T-cell (primary cell): Measurements from ENCODE around the gene C1orf115. TPM values are rescaled to one million over a fixed set of nuclear protein-coding genes. Genes with fewer than 3 reads are reported as not detected.
A peak's percentile ranks its signal among the peaks of the same experiment; 100 is the strongest.

Experiments used
- ATAC-seq, 4 experiments: fragments of 200-7000 bp in 3 of 4; fragments of 150-1000 bp in 1 of 4; cut with Tn5 transposase; replicated peaks in 1 of 4; 1 replicate in 3 of 4; 2 replicates in 1 of 4; pipeline ENCODE4 v1.10.0; 2021; ENCODE audit warnings: moderate library complexity in 3 of 4, mild to moderate bottlenecking in 2 of 4, moderate number of reproducible peaks in 1 of 4
- CTCF ChIA-PET, 2 donors: fragments of 300-600 bp; sonication (Branson Sonifier 250); formaldehyde crosslinking; loops; one replicate each; lab custom pipeline; 2022; ENCODE audit warnings: antibody characterized with exemption in 2 of 2; lab: Charles Lee
- POLR2A ChIA-PET, 2 donors: fragments of 300-600 bp; sonication (Branson Sonifier 250); formaldehyde crosslinking; loops; one replicate each; lab custom pipeline; 2022; ENCODE audit warnings: antibody characterized with exemption in 2 of 2; lab: Charles Lee
- DNase-seq, 35 experiments: peaks; one replicate each; pipeline versions ENCODE4 v3.0.0 to v3.0.0-alpha.2; 2013 to 2023
- H3K27ac ChIP-seq: one replicate; pipeline ENCODE4 v1.5.1; 2013; ENCODE audit warnings: low read length
- H3K27me3 ChIP-seq, 2 experiments: replicated peaks in 1 of 2; 1 replicate in 1 of 2; 2 replicates in 1 of 2; pipeline versions ENCODE4 v1.6.1 to v1.7.0; 2013; ENCODE audit warnings: low read length in 1 of 2, mixed read lengths in 1 of 2; ENCODE audit not compliant: control insufficient read depth in 2 of 2, insufficient read depth in 2 of 2; ENCODE audit errors: extremely low read depth in 1 of 2
- H3K36me3 ChIP-seq, 2 donors: 1 replicate in 1 of 2; 2 replicates in 1 of 2; pipeline versions ENCODE4 v1.6.1 to v1.7.0; 2013; ENCODE audit warnings: low read length in 1 of 2; ENCODE audit not compliant: control insufficient read depth in 2 of 2, insufficient read depth in 1 of 2; ENCODE audit errors: extremely low read depth in 1 of 2
- H3K4me1 ChIP-seq, 2 experiments: 1 replicate in 1 of 2; 2 replicates in 1 of 2; pipeline versions ENCODE4 v1.6.1 to v1.7.0; 2013; ENCODE audit warnings: low read length in 2 of 2, mixed read lengths in 1 of 2; ENCODE audit not compliant: insufficient read depth in 2 of 2, control insufficient read depth in 1 of 2; ENCODE audit errors: extremely low read depth in 1 of 2
- H3K4me3 ChIP-seq, 2 donors: 1 replicate in 1 of 2; 2 replicates in 1 of 2; pipeline versions ENCODE4 v1.5.1 to v1.7.0; 2013; ENCODE audit warnings: mild to moderate bottlenecking in 2 of 2, low read length in 1 of 2, moderate library complexity in 1 of 2; ENCODE audit not compliant: control insufficient read depth in 1 of 2; ENCODE audit errors: extremely low read depth in 1 of 2
- H3K9me3 ChIP-seq: 2 replicates; pipeline ENCODE4 v1.7.0; 2013
- H3K27ac Mint-ChIP-seq, 2 donors: one replicate each; pipeline ENCODE4 v1.8.0; 2020 to 2021; ENCODE audit warnings: mild to moderate bottlenecking in 2 of 2, mixed read lengths in 2 of 2
- H3K27me3 Mint-ChIP-seq, 2 donors: one replicate each; pipeline ENCODE4 v1.8.0; 2021 to 2022; ENCODE audit warnings: mixed read lengths in 2 of 2
- H3K36me3 Mint-ChIP-seq: one replicate; pipeline ENCODE4 v1.8.0; 2021; ENCODE audit warnings: mixed read lengths
- H3K4me1 Mint-ChIP-seq, 3 donors: one replicate each; pipeline ENCODE4 v1.8.0; 2020 to 2022; ENCODE audit warnings: mixed read lengths in 3 of 3, mild to moderate bottlenecking in 1 of 3
- H3K4me3 Mint-ChIP-seq, 3 donors: one replicate each; pipeline ENCODE4 v1.8.0; 2020 to 2022; ENCODE audit warnings: mild to moderate bottlenecking in 3 of 3, mixed read lengths in 3 of 3, moderate library complexity in 3 of 3
- H3K9me3 Mint-ChIP-seq, 3 donors: one replicate each; pipeline ENCODE4 v1.8.0; 2020 to 2022; ENCODE audit warnings: mixed read lengths in 3 of 3
- WGBS: methylation state at CpG from one replicate; pipeline ENCODE4 v1.1.5; 2013; ENCODE audit warnings: missing lambda C conversion rate; ENCODE audit not compliant: insufficient coverage; 5-methylcytosine and 5-hydroxymethylcytosine counted together
- total RNA-seq, 35 experiments: library from RNA in 6 of 35; stranded (reverse) in 6 of 35; fragments of 120-200 nt in 1 of 35; gene quantifications; one replicate each; pipeline versions ENCODE4 v1.2.1 to v1.2.4 and lab custom pipeline; 2013 to 2026

Gene C1orf115
- total RNA-seq, 5 donors from 2014 or later (not counting 1 experiment from before 2014, with no cell fraction given): 0.45 to 1.6 (median 1.3) TPM

DNA sequence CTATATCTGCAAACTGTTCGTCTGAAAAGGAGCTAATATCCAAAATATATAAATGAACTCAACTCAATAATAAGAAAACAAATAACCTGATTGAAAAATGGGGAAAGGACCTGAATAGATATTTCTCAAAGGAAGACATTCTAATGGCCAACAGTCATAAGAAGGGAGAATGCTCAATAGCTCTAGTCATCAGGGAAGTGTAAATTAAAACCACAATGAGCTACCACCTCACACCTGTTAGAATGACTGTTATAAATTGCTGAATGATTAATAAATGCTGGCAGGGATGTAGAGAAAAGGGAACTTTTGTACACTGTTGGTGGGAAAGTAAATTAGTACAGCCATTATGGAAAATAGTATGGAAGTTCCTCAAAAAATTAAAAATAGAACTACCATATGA lies 21.2 kb upstream of the C1orf115 start:
- POLR2A ChIA-PET: no interaction called here
- Mint-ChIP-seq H3K36me3 (no peaks in the 10 kb centered on the region), H3K27ac (no peak overlapping the region), H3K27me3 (peaks cover 13 to 25% of the 10 kb centered on the region in 2 donors), H3K9me3 (peaks cover 4 to 9% (median 8%) of the 10 kb centered on the region in 3 donors), H3K4me1 (no peaks in the 10 kb centered on the region), H3K4me3 (no peak overlapping the region)
- no peak for DNase-seq
- CTCF ChIA-PET: interaction anchor here in 1 of 2 donors (0.6 to 1.2 kb wide), 2 partner anchors 64 to 148 kb away, joined by 4 to 7 read pairs; no protein-coding TSS in a partner anchor
- H3K36me3 ChIP-seq: no peaks in the 10 kb centered on the region
- no peaks in the 10 kb centered on the region for H3K27me3 ChIP-seq
- H3K9me3 ChIP-seq: no peaks in the 10 kb centered on the region
- no peak overlapping the region for H3K4me3 ChIP-seq
- no peak overlapping the region for H3K27ac ChIP-seq
- H3K4me1 ChIP-seq: no peaks in the 10 kb centered on the region
- WGBS: no CpG with 5 or more reads among the region's 1 CpG
- no peak for ATAC-seq

DNA sequence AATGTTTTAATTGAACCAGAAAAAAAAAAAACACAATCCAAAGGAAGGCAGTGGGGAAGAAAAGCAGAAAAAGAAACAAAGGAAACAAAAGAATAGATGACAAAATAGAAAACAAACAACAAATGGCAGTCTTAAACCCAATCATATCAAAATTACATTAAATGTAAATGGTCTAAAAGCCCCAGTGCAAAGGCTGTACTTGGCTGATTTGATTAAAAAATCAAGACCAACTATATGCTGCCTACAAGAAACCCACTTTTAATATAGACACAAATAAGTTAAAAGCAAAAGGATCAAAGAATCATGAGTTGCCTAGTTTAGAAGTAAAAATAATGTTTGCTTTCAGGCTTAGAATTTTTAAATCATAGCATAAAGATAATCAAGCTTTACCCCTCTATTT lies 19.8 kb upstream of the C1orf115 start:
- no peak for ATAC-seq

DNA sequence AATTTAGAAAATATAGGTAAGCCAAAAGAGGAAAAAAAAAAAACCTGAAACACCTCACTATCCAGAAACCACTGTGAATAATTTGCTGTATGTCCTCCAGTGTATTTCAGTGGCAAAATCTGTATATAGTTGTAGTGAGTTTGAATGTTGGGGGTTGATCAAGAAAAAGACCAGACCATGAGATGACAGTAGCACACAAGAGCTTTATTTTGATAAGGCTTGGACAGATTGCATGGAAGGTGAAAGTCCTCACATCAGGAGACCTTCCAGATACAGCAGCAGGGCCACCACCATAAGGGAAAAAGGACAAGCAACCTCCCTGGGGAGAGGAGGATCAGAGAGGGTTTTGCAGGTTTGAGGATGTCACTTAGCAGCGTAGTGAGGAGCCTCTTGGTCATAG lies 16.2 kb upstream of the C1orf115 start:
- H3K4me1 ChIP-seq: no peaks in the 10 kb centered on the region
- H3K27ac ChIP-seq: no peak overlapping the region
- no peak overlapping the region for H3K27ac Mint-ChIP-seq
- ATAC-seq: no peak
- ChIA-PET CTCF (no interaction called here), POLR2A (no interaction called here)
- H3K27me3 ChIP-seq: no peaks in the 10 kb centered on the region
- H3K9me3 Mint-ChIP-seq: peaks cover 4 to 9% (median 8%) of the 10 kb centered on the region in 3 donors
- no peaks in the 10 kb centered on the region for H3K36me3 ChIP-seq
- H3K36me3 Mint-ChIP-seq: no peaks in the 10 kb centered on the region
- H3K4me3 Mint-ChIP-seq: no peak overlapping the region
- peaks cover 3 to 6% of the 10 kb centered on the region in 2 donors for H3K27me3 Mint-ChIP-seq
- no peaks in the 10 kb centered on the region for H3K9me3 ChIP-seq
- 20% methylated on average over 1 of the region's 1 CpG for WGBS
- H3K4me3 ChIP-seq: no peak overlapping the region
- H3K4me1 Mint-ChIP-seq: no peaks in the 10 kb centered on the region
- DNase-seq: no peak

More for the DNA sequence above, 19.8 kb upstream of the C1orf115 start:
- H3K36me3 Mint-ChIP-seq: no peaks in the 10 kb centered on the region
- H3K4me3 Mint-ChIP-seq: no peak overlapping the region
- DNase-seq: no peak
- Histone ChIP-seq H3K9me3 (no peaks in the 10 kb centered on the region), H3K4me1 (no peaks in the 10 kb centered on the region), H3K27ac (no peak overlapping the region), H3K4me3 (no peak overlapping the region), H3K36me3 (no peaks in the 10 kb centered on the region), H3K27me3 (no peaks in the 10 kb centered on the region)
- H3K27me3 Mint-ChIP-seq: peaks cover 14 to 20% of the 10 kb centered on the region in 2 donors
- no peaks in the 10 kb centered on the region for H3K4me1 Mint-ChIP-seq
- CTCF ChIA-PET: no interaction called here
- H3K9me3 Mint-ChIP-seq: peaks cover 4 to 9% (median 8%) of the 10 kb centered on the region in 3 donors
- no peak overlapping the region for H3K27ac Mint-ChIP-seq
- POLR2A ChIA-PET: no interaction called here

DNA sequence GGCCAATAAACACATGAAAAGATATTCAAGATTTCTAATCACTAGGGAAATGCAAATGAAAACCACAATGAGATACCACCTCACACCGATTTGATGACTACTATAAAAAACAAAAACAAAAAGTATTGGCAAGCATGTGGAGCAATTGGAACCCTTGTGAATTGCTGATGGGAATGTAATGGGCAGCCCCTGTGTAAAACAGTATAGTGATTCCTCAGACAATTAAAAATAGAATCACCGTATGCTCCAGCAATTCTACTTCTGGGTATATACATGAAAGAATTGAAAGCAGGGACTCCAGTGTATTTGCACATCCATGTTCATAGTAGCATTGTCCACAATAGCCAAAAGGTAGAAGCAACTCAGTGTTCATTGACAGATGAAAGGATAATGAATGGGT lies 12.9 kb upstream of the C1orf115 start:
- Mint-ChIP-seq H3K4me1 (no peaks in the 10 kb centered on the region), H3K36me3 (no peaks in the 10 kb centered on the region), H3K4me3 (no peak overlapping the region), H3K27me3 (peaks cover 3 to 5% of the 10 kb centered on the region in 2 donors), H3K9me3 (no peaks in the 10 kb centered on the region), H3K27ac (no peak overlapping the region)
- Histone ChIP-seq H3K27ac (no peak overlapping the region), H3K4me3 (no peak overlapping the region), H3K9me3 (no peaks in the 10 kb centered on the region), H3K36me3 (no peaks in the 10 kb centered on the region), H3K27me3 (no peaks in the 10 kb centered on the region), H3K4me1 (peaks cover 0 to 2% of the 10 kb centered on the region in 2 experiments)
- 100% methylated on average over 1 of the region's 2 CpGs for whole genome bisulfite sequencing
- ChIA-PET CTCF (interaction anchor here in 1 of 2 donors (1.3 kb wide), 1 partner anchor 56 kb away, joined by 5 read pairs; no protein-coding TSS in a partner anchor), POLR2A (no interaction called here)
- no peak for DNase-seq
- no peak for ATAC-seq

DNA sequence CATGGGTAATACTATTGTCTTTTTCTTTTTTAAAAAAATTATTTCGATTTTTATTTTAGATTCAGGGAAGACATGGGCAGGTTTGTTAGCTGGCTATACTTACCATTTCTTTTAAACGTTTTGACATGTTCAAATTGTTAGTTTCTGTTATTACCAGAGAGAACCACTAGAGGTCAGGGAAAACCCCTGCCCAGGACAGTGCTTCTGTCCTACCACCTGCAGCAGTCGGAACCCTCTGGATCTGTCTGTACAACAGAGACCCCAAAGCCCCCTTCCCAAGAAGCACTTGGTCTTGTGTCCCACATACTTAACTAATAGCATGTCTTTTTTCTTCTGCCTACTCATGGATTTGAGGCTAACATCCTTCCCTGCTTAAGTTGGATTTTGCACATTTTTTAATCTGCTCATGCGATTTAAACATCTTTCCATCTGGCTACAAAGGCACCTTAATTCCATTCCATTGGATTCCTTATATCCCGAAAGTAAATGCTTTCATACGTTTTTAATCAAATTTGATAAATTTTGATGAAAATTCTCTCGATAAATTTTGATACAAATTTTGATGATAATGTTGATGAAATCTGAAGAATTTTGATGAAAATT lies 10.0 kb upstream of the C1orf115 start:
- ChIA-PET CTCF (interaction anchor here (0.6 to 2.2 kb wide), 3 partner anchors 53 to 754 kb away, joined by 3 to 24 read pairs (median 3); no protein-coding TSS in a partner anchor), POLR2A (no interaction called here)
- Histone ChIP-seq H3K4me1 (peaks cover 0 to 2% of the 10 kb centered on the region in 2 experiments), H3K9me3 (no peaks in the 10 kb centered on the region), H3K36me3 (no peaks in the 10 kb centered on the region), H3K4me3 (no peak overlapping the region), H3K27me3 (peaks cover 0 to 5% of the 10 kb centered on the region in 2 experiments), H3K27ac (no peak overlapping the region)
- H3K36me3 Mint-ChIP-seq: no peaks in the 10 kb centered on the region
- H3K4me3 Mint-ChIP-seq: no peak overlapping the region
- ATAC-seq (peak; percentile 35 to 63 (median 56)), DNase-seq (peak in 2 of 35 experiments; percentile 12 to 48)
- no peak overlapping the region for H3K27ac Mint-ChIP-seq
- no peaks in the 10 kb centered on the region for H3K27me3 Mint-ChIP-seq
- 43% methylated on average over 2 of the region's 7 CpGs for whole genome bisulfite sequencing
- H3K4me1 Mint-ChIP-seq: no peaks in the 10 kb centered on the region
- no peaks in the 10 kb centered on the region for H3K9me3 Mint-ChIP-seq

DNA sequence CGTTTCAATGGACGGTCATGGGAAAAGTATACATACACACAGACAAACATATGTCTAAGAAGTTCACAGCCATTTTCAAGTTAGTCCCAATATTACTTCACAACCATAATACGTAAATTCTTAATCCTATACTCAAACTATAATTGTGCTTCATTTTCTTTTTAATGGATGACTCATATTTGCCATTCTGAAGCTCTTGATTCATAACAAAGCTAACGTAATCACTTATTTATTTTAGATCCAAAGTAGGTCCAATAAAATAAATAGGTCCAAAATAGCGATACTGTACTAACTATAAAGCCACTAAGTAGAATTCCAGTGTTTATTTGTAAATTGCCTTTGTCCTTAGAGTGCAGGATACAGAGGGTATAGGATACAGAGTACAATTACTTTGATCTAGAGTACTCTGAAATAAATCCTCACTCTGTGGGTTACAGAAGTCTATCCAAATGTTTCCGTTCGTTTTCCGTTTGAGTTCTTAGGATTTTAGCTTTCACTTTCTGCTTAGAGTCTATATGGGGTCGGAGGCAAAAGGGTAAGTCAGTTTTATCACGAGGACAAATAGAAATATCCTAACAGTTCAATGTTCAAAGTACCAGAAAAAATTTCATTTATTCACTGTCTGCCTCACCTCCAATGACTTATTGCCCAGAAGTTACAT lies 8.8 kb upstream of the C1orf115 start:
- ATAC-seq: no peak
- no peaks in the 10 kb centered on the region for H3K9me3 ChIP-seq
- ChIA-PET CTCF (interaction anchor here (0.5 to 2.2 kb wide), 4 partner anchors 52 to 570 kb away, joined by 3 to 24 read pairs (median 4); no protein-coding TSS in a partner anchor), POLR2A (no interaction called here)
- no peak overlapping the region for H3K27ac ChIP-seq
- H3K27me3 ChIP-seq: peaks cover 0 to 5% of the 10 kb centered on the region in 2 experiments
- H3K27me3 Mint-ChIP-seq: no peaks in the 10 kb centered on the region
- no peak for DNase-seq
- H3K9me3 Mint-ChIP-seq: no peaks in the 10 kb centered on the region
- no peak overlapping the region for H3K4me3 Mint-ChIP-seq
- H3K36me3 ChIP-seq: no peaks in the 10 kb centered on the region
- H3K4me1 ChIP-seq: peaks cover 0 to 2% of the 10 kb centered on the region in 2 experiments
- H3K27ac Mint-ChIP-seq: no peak overlapping the region
- no peak overlapping the region for H3K4me3 ChIP-seq
- no peaks in the 10 kb centered on the region for H3K4me1 Mint-ChIP-seq
- 43% methylated on average over 1 of the region's 10 CpGs for WGBS
- no peaks in the 10 kb centered on the region for H3K36me3 Mint-ChIP-seq
